LNCaP clone FGC (cell line): ENCODE measurements around the gene INPP4B.
"Not testable (repeated sequence)": the region's sequence is repeated elsewhere in the genome, so short reads cannot be mapped to it uniquely, and the experiment has no call there.

Source experiments
- DNase-seq: peaks from one replicate; pipeline ENCODE4 v3.0.0-alpha.2; 2011; ENCODE audit warnings: low read depth
- H3K4me3 ChIP-seq: 2 replicates; pipeline ENCODE4 v1.5.1; 2011; ENCODE audit warnings: mild to moderate bottlenecking, low read depth, low read length, control low read depth
- CTCF ChIP-seq: IDR thresholded peaks from 2 replicates; pipeline ENCODE4 v1.5.1; 2012; ENCODE audit warnings: mild to moderate bottlenecking; ENCODE audit not compliant: control insufficient read depth, insufficient read depth; ENCODE audit errors: extremely low read depth

INPP4B gene

GRCh38 chr4:142530728-142531127 lies 315.4 kb downstream of the INPP4B start:
- TF ChIP-seq CTCF: no peak
- H3K4me3 ChIP-seq: no peak overlapping the region
- no peak for DNase-seq

GRCh38 chr4:142528433-142528832 lies 317.7 kb downstream of the INPP4B start:
- no peak for TF ChIP-seq CTCF
- H3K4me3 ChIP-seq: no peak overlapping the region
- no peak for DNase-seq

GRCh38 chr4:142523111-142523510 lies 323.0 kb downstream of the INPP4B start:
- TF ChIP-seq CTCF: no peak
- no peak overlapping the region for H3K4me3 ChIP-seq
- DNase-seq: no peak

- DNase-seq: no peak
- TF ChIP-seq CTCF: no peak
- no peak overlapping the region for H3K4me3 ChIP-seq
Measured at GRCh38 chr4:142519342-142519741, 326.8 kb downstream of the INPP4B start.

GRCh38 chr4:142516686-142517526 lies 329.2 kb downstream of the INPP4B start:
- no peak for DNase-seq
- TF ChIP-seq CTCF: no peak
- no peak overlapping the region for H3K4me3 ChIP-seq

- DNase-seq: no peak
- H3K4me3 ChIP-seq: no peak overlapping the region
- no peak for TF ChIP-seq CTCF
Measured at GRCh38 chr4:142512161-142512560, 333.9 kb downstream of the INPP4B start.

GRCh38 chr4:142509881-142510280 lies 336.2 kb downstream of the INPP4B start:
- TF ChIP-seq CTCF: no peak
- H3K4me3 ChIP-seq: no peak overlapping the region
- no peak for DNase-seq

- H3K4me3 ChIP-seq, DNase-seq: not testable (repeated sequence)
Measured at GRCh38 chr4:142509381-142509780, 336.7 kb downstream of the INPP4B start.
